Fibroblast of lung (primary cell): ENCODE data around the gene CLCN7.

ENCODE experiments used
- CTCF ChIP-seq, 2 donors: IDR thresholded peaks in 1 of 2; conservative IDR thresholded peaks in 1 of 2; 1 replicate in 1 of 2; 2 replicates in 1 of 2; pipeline ENCODE4 v1.5.1; 2011 to 2012; ENCODE audit warnings: low read length in 2 of 2, control low read depth in 1 of 2, inconsistent platforms in 1 of 2, low read depth in 1 of 2, mild to moderate bottlenecking in 1 of 2
- EZH2 ChIP-seq: IDR thresholded peaks from 2 replicates; pipeline ENCODE4 v1.5.1; 2012; ENCODE audit warnings: low read length, control low read depth, mild to moderate bottlenecking; ENCODE audit errors: missing control alignments

GRCh38 chr16:1503110-1503955 is 28.5 kb upstream of the CLCN7 start:
- TF ChIP-seq CTCF (conservative IDR thresholded peaks at IDR 0.05 in 1 of 2, IDR thresholded peaks at IDR 0.05 in 1 of 2; ENCODE audit: low read depth in 1 of 2, low read length in 2 of 2) (no peak), EZH2 (no peak)
